ENCODE results near the gene ITGB6.

Gene ITGB6

GRCh38 chr2:160229591-160229990, 29.5 kb upstream of the ITGB6 start:
- Histone ChIP-seq H3K9me2 (replicated peaks; ENCODE audit: control insufficient read depth, low read length) (no peaks in the 10 kb centered on the region), H3K4me3 (ENCODE audit: low read length) (no peak overlapping the region), H3K4me2 (ENCODE audit: low read length) (no peak overlapping the region), H3K27ac (ENCODE audit: low read depth, low read length) (no peak overlapping the region), H4K20me1 (ENCODE audit: control insufficient read depth, insufficient read depth, low read depth, low read length) (no peaks in the 10 kb centered on the region), H3F3A (ENCODE audit: control insufficient read depth, insufficient read depth) (no peaks in the 10 kb centered on the region), H3K79me2 (ENCODE audit: control insufficient read depth, low read length) (no peaks in the 10 kb centered on the region), H3K9me3 (ENCODE audit: control insufficient read depth, insufficient read depth, low read length) (no peaks in the 10 kb centered on the region; the same call in 1 of the 2 replicates), H3K4me1 (ENCODE audit: control insufficient read depth, low read length) (no peaks in the 10 kb centered on the region), H3K36me3 (ENCODE audit: control insufficient read depth, low read length) (no peaks in the 10 kb centered on the region), H3K27me3 (ENCODE audit: control insufficient read depth, low read length) (peaks cover 11% of the 10 kb centered on the region)
- TF ChIP-seq EZH2phosphoT487 (IDR thresholded peaks at IDR 0.05; ENCODE audit: borderline replicate concordance, low read length) (no peak), CTCF (IDR thresholded peaks at IDR 0.05; ENCODE audit: low read depth, low read length, poor library complexity, severe bottlenecking) (no peak)

GRCh38 chr2:160228141-160228917, 28.3 kb upstream of the ITGB6 start:
- no peak overlapping the region for H3K4me3 ChIP-seq (ENCODE audit: low read length)
- H3K36me3 ChIP-seq (ENCODE audit: control insufficient read depth, low read length) = no peaks in the 10 kb centered on the region
- TF ChIP-seq EZH2phosphoT487 (IDR thresholded peaks at IDR 0.05; ENCODE audit: borderline replicate concordance, low read length) (no peak), CTCF (IDR thresholded peaks at IDR 0.05; ENCODE audit: low read depth, low read length, poor library complexity, severe bottlenecking) (no peak)
- H3K27me3 ChIP-seq (ENCODE audit: control insufficient read depth, low read length) = peaks cover 13% of the 10 kb centered on the region
- no peak overlapping the region for H3K27ac ChIP-seq (ENCODE audit: low read depth, low read length)
- no peaks in the 10 kb centered on the region for H3K79me2 ChIP-seq (ENCODE audit: control insufficient read depth, low read length)
- no peaks in the 10 kb centered on the region for H3K9me2 ChIP-seq (replicated peaks; ENCODE audit: control insufficient read depth, low read length)
- no peaks in the 10 kb centered on the region for H3F3A ChIP-seq (ENCODE audit: control insufficient read depth, insufficient read depth)
- H3K4me1 ChIP-seq (ENCODE audit: control insufficient read depth, low read length) = no peaks in the 10 kb centered on the region
- no peaks in the 10 kb centered on the region for H4K20me1 ChIP-seq (ENCODE audit: control insufficient read depth, insufficient read depth, low read depth, low read length)
- H3K9me3 ChIP-seq (ENCODE audit: control insufficient read depth, insufficient read depth, low read length) = no peaks in the 10 kb centered on the region; the same call in 1 of the 2 replicates
- H3K4me2 ChIP-seq (ENCODE audit: low read length) = no peak overlapping the region

GRCh38 chr2:160227293-160227915, 27.3 kb upstream of the ITGB6 start:
- Histone ChIP-seq H3K79me2 (ENCODE audit: control insufficient read depth, low read length) (no peaks in the 10 kb centered on the region), H3K27me3 (ENCODE audit: control insufficient read depth, low read length) (peaks cover 13% of the 10 kb centered on the region), H4K20me1 (ENCODE audit: control insufficient read depth, insufficient read depth, low read depth, low read length) (no peaks in the 10 kb centered on the region), H3K36me3 (ENCODE audit: control insufficient read depth, low read length) (no peaks in the 10 kb centered on the region), H3K4me2 (ENCODE audit: low read length) (no peak overlapping the region), H3K9me3 (ENCODE audit: control insufficient read depth, insufficient read depth, low read length) (no peaks in the 10 kb centered on the region; the same call in 1 of the 2 replicates), H3F3A (ENCODE audit: control insufficient read depth, insufficient read depth) (no peaks in the 10 kb centered on the region), H3K4me3 (ENCODE audit: low read length) (no peak overlapping the region), H3K4me1 (ENCODE audit: control insufficient read depth, low read length) (no peaks in the 10 kb centered on the region), H3K9me2 (replicated peaks; ENCODE audit: control insufficient read depth, low read length) (no peaks in the 10 kb centered on the region), H3K27ac (ENCODE audit: low read depth, low read length) (no peak overlapping the region)
- TF ChIP-seq EZH2phosphoT487 (IDR thresholded peaks at IDR 0.05; ENCODE audit: borderline replicate concordance, low read length) = no peak
- TF ChIP-seq CTCF (IDR thresholded peaks at IDR 0.05; ENCODE audit: low read depth, low read length, poor library complexity, severe bottlenecking) = no peak

Data from DOHH2 (cell line).